Ovary (tissue), 9 donors: ENCODE measurements around the gene FANCD2OS. TPM values are rescaled to one million over a fixed set of nuclear protein-coding genes. Genes with fewer than 3 reads are reported as not detected.
"Not testable (repeated sequence)": the region's sequence is repeated elsewhere in the genome, so short reads cannot be mapped to it uniquely, and the experiment has no call there.

Experiments
- DNase-seq, 5 donors: peaks; one replicate each; pipeline ENCODE4 v3.0.0-alpha.2; 2019 to 2020
- H3K27ac ChIP-seq, 2 donors: fragments of 200-600 bp; one replicate each; pipeline versions ENCODE4 v1.5.1 to v1.8.0; 2019 to 2022
- H3K27me3 ChIP-seq: fragments of 200-600 bp; one replicate; pipeline ENCODE4 v1.8.0; 2022
- H3K36me3 ChIP-seq: fragments of 200-600 bp; sonication (generic); one replicate; pipeline ENCODE4 v1.5.1; 2019
- H3K4me1 ChIP-seq: one replicate; pipeline ENCODE4 v1.8.1; 2013; ENCODE audit warnings: mild to moderate bottlenecking, moderate library complexity; ENCODE audit not compliant: insufficient read depth
- H3K4me3 ChIP-seq: fragments of 200-600 bp; sonication (generic); one replicate; pipeline ENCODE4 v1.5.1; 2017
- H3K9me3 ChIP-seq, 2 donors: fragments of 200-600 bp in 1 of 2; sonication (generic) in 1 of 2; one replicate each; pipeline versions ENCODE4 v1.5.1 to v1.8.1; 2013 to 2019; ENCODE audit warnings: mild to moderate bottlenecking in 1 of 2, moderate library complexity in 1 of 2
- CTCF ChIP-seq, 3 donors: fragments of 450-650 bp in 2 of 3; fragments of 200-600 bp in 1 of 3; IDR thresholded peaks; one replicate each; pipeline versions ENCODE4 v1.5.1 to v1.8.0; 2016 to 2022; ENCODE audit warnings: antibody characterized with exemption in 3 of 3, mild to moderate bottlenecking in 1 of 3
- EP300 ChIP-seq: sonication (generic); formaldehyde crosslinking; IDR thresholded peaks from one replicate; pipeline ENCODE4 v1.6.1; 2017; ENCODE audit warnings: antibody characterized with exemption
- POLR2A ChIP-seq: fragments of 450-650 bp; IDR thresholded peaks from one replicate; pipeline ENCODE4 v1.6.1; 2017; ENCODE audit warnings: antibody characterized with exemption, mild to moderate bottlenecking, moderate library complexity
- WGBS, 3 donors: extraction: QIAGEN DNeasy Blood & Tissue Kit in 1 of 3; methylation state at CpG; one replicate each; pipeline versions ENCODE4 v1.1.5 to v1.1.7; 2013 to 2017; 5-methylcytosine and 5-hydroxymethylcytosine counted together
- intact Hi-C, 4 donors: fragments of 100-400 bp; cut with DNase I; formaldehyde crosslinking; loops; one replicate each; pipeline versions ENCODE4 v1.11.0 to v1.15.1; 2022 to 2023
- polyA plus RNA-seq, 2 donors: library from polyadenylated mRNA; stranded (reverse); fragments of 200-250 nt in 1 of 2; fragments of 350-450 nt in 1 of 2; fragmentation: Illumina TruSeq in 1 of 2; extraction: RNeasy Lipid Tissue Mini Kit (QIAGEN cat#74804) in 1 of 2; gene quantifications; one replicate each; pipeline ENCODE4 v1.2.3, GENCODE V29; 2013 to 2014
- total RNA-seq, 7 donors: library from RNA; depleted of rRNA in 2 of 7; stranded (reverse); fragments of >200 nt in 2 of 7; fragmentation: NEBNext Ultra II Directional in 3 of 7; extraction: Animal tissue kit (Norgen Biotek cat#: 25700) in 3 of 7; gene quantifications; one replicate each; pipeline versions ENCODE4 v1.1.0 to v1.2.4, GENCODE V29; 2016 to 2023
- donor health status: DM: no; HTN: no; CAD: no; lungs with moderate emphysema.
- donor health status: DM: no; HTN: no; CAD: no.
- donor health status: Bipolar disorder and iron deficiency.
- donor health status: DM: yes; HTN: yes; CAD: no.
- donor health status: DM: no; HTN: no; CAD: no.
- donor health status: DM: yes; HTN: yes; CAD: no.

Gene FANCD2OS
- total and polyA plus RNA-seq, 9 donors, result not detected

- WGBS, 3 donors, result 96 to 98% (median 98%) methylated on average over 6 of the region's 6 CpGs
- Histone ChIP-seq H3K4me3 (no peak overlapping the region), H3K27ac (no peak overlapping the region), H3K9me3 (no peaks in the 10 kb centered on the region), H3K27me3 (no peaks in the 10 kb centered on the region), H3K4me1 (no peaks in the 10 kb centered on the region), H3K36me3 (no peaks in the 10 kb centered on the region)
- no peak for TF ChIP-seq POLR2A
- TF ChIP-seq CTCF (IDR thresholded peaks at IDR 0.05), result no peak
- TF ChIP-seq EP300, result no peak
- DNase-seq, result no peak
- intact Hi-C loops, result no loop called here
Measured at GRCh38 chr3:10090179-10090578, 17.9 kb downstream of the FANCD2OS start.

- Histone ChIP-seq H3K9me3 (no peaks in the 10 kb centered on the region), H3K4me3 (no peak overlapping the region), H3K4me1 (no peaks in the 10 kb centered on the region), H3K27ac (no peak overlapping the region), H3K27me3 (no peaks in the 10 kb centered on the region), H3K36me3 (no peaks in the 10 kb centered on the region)
- 71 to 90% (median 77%) methylated on average over 4 of the region's 4 CpGs for WGBS, 3 donors
- intact Hi-C loops, result no loop called here
- TF ChIP-seq POLR2A, result no peak
- TF ChIP-seq EP300, result no peak
- no peak for TF ChIP-seq CTCF (IDR thresholded peaks at IDR 0.05)
- no peak for DNase-seq
Measured at GRCh38 chr3:10088256-10088655, 19.8 kb downstream of the FANCD2OS start.

- no peak overlapping the region for H3K27ac ChIP-seq
- H3K4me3 ChIP-seq, result no peak overlapping the region
- no peak for TF ChIP-seq EP300
- TF ChIP-seq CTCF (IDR thresholded peaks at IDR 0.05), result no peak
- no peak for TF ChIP-seq POLR2A
- no peak for DNase-seq
- intact Hi-C loops, result no loop called here
- no peaks in the 10 kb centered on the region for H3K9me3 ChIP-seq
- H3K27me3 ChIP-seq, result no peaks in the 10 kb centered on the region
- H3K36me3 ChIP-seq, result no peaks in the 10 kb centered on the region
- 88 to 98% (median 94%) methylated on average over 1 of the region's 1 CpG for WGBS, 3 donors
- no peaks in the 10 kb centered on the region for H3K4me1 ChIP-seq
Measured at GRCh38 chr3:10085738-10086137, 22.3 kb downstream of the FANCD2OS start.

GRCh38 chr3:10081871-10082270, 26.2 kb downstream of the FANCD2OS start:
- no peaks in the 10 kb centered on the region for H3K36me3 ChIP-seq
- WGBS, 3 donors, result 96 to 97% (median 97%) methylated on average over 4 of the region's 4 CpGs
- TF ChIP-seq EP300, result no peak
- no peak for TF ChIP-seq POLR2A
- no peak for TF ChIP-seq CTCF (IDR thresholded peaks at IDR 0.05)

GRCh38 chr3:10074666-10075065, 33.4 kb downstream of the FANCD2OS start:
- no peak for DNase-seq
- Histone ChIP-seq H3K4me3 (no peak overlapping the region), H3K36me3 (no peaks in the 10 kb centered on the region), H3K27ac (no peak overlapping the region), H3K27me3 (no peaks in the 10 kb centered on the region), H3K9me3 (no peaks in the 10 kb centered on the region), H3K4me1 (no peaks in the 10 kb centered on the region)
- intact Hi-C loops, result no loop called here
- TF ChIP-seq POLR2A (no peak), EP300 (no peak), CTCF (IDR thresholded peaks at IDR 0.05) (no peak)

More at GRCh38 chr3:10081871-10082270, 26.2 kb downstream of the FANCD2OS start:
- Histone ChIP-seq H3K4me1 (no peaks in the 10 kb centered on the region), H3K9me3 (no peaks in the 10 kb centered on the region), H3K27ac (no peak overlapping the region), H3K4me3 (no peak overlapping the region), H3K27me3 (no peaks in the 10 kb centered on the region)
- intact Hi-C loops, result no loop called here
- no peak for DNase-seq

- H3K4me3 ChIP-seq, DNase-seq, H3K27me3 ChIP-seq, H3K36me3 ChIP-seq, H3K9me3 ChIP-seq, H3K4me1 ChIP-seq, intact Hi-C loops, H3K27ac ChIP-seq: not testable (repeated sequence)
- 95 to 98% (median 98%) methylated on average over 13 to 26 of the region's 33 CpGs for WGBS, 3 donors
Measured at GRCh38 chr3:10070077-10070476, 38.0 kb downstream of the FANCD2OS start.
